Rectal smooth muscle tissue (tissue), 1 donor: ENCODE data around the gene UBR7.
"Not testable (repeated sequence)": the region's sequence is repeated elsewhere in the genome, so short reads cannot be mapped to it uniquely, and the experiment has no call there.

Experiments
- H3K27ac ChIP-seq: one replicate; pipeline ENCODE4 v1.7.0; 2013; ENCODE audit warnings: low read depth, low read length, inconsistent platforms
- H3K27me3 ChIP-seq: one replicate; pipeline ENCODE4 v1.7.0; 2013; ENCODE audit warnings: low read length; ENCODE audit not compliant: control insufficient read depth, insufficient read depth
- H3K36me3 ChIP-seq: one replicate; pipeline ENCODE4 v1.7.0; 2013; ENCODE audit warnings: low read length; ENCODE audit not compliant: control insufficient read depth, insufficient read depth
- H3K4me1 ChIP-seq: one replicate; pipeline ENCODE4 v1.7.0; 2013; ENCODE audit warnings: low read length; ENCODE audit not compliant: control insufficient read depth, insufficient read depth
- H3K4me3 ChIP-seq: one replicate; pipeline ENCODE4 v1.7.0; 2013; ENCODE audit warnings: low read length
- H3K9ac ChIP-seq: one replicate; pipeline ENCODE4 v1.7.0; 2013; ENCODE audit warnings: low read length

The UBR7 gene

GRCh38 chr14:93173943-93174395 is 33.1 kb upstream of the UBR7 start:
- Histone ChIP-seq H3K36me3 (no peaks in the 10 kb centered on the region), H3K4me3 (no peak overlapping the region), H3K9ac (no peak overlapping the region), H3K4me1 (no peaks in the 10 kb centered on the region), H3K27me3 (no peaks in the 10 kb centered on the region), H3K27ac (no peak overlapping the region)

DNA sequence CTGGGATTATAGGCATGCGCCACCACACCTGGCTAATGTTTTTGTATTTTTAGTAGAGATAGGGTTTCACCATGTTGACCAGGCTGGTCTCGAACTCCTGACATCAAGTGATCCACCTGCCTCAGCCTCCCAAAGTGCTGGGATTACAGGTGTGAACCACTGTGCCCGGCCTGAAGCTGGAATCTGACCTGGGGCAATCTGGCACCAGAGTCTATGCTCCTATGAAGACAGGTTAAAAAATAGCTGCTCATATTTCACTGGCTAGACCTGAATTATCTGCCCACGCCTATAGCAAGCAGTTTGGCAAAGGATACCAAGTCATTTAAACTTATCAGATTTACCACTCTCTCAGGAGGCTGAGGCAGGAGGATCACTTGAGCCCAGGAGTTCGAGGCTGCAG is 32.3 kb upstream of the UBR7 start:
- not testable (repeated sequence) for H3K4me3 ChIP-seq, H3K4me1 ChIP-seq, H3K36me3 ChIP-seq, H3K27me3 ChIP-seq, H3K27ac ChIP-seq, H3K9ac ChIP-seq

DNA sequence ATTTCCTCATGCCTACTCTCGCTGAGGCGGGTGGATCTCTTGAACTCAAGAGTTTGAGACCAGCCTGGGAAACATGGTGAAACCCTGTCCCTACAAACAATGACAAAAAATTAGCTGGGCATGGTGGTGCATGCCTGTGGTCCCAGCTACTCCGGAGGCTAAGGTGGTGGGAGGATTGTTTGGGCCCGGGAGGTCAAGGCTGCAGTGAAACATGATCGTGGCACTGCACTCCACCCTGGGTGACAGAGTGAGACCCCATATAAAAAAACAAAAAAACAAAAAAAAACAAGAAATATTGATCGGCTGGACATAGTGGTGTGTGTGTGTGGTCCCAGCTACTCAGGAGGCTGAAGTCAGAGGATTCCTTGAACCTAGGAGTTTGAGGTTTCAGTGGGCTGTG is 31.6 kb upstream of the UBR7 start:
- Histone ChIP-seq H3K4me1 (no peaks in the 10 kb centered on the region), H3K27me3 (no peaks in the 10 kb centered on the region), H3K9ac (no peak overlapping the region), H3K36me3 (no peaks in the 10 kb centered on the region), H3K4me3 (no peak overlapping the region), H3K27ac (no peak overlapping the region)

DNA sequence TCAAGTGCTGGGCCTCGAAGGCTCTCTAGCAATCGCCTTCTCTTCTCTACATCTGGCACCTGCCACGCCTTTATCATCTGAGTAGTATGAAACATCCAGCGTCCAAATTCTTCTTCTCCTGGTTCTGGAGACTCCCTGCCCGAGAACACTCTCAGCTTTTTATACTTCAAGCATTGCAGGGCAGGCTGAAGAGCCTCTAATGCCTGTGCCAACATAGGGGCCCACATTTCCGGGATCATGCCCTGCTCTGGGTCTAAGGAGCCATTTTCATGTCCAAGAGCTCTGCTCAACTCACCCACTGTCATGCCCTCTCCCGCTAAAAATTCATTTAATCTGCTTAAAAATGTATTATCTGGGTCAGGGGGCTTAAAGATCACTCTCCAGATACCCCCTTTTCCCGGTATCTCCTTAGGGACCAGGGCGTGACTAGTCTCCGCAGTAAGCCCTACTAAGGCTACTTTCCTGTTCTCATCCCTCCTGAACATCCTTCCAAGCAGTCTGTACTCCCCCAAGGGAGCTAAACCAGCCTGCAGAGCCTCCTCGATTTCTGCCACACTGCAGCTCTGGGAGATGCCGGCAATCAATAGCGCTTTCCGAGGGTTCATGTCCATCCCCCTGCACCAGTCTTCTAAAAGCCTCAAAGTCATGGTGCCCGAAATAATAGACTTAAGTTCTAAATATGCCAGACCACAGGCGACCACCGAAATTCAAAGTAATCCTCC is 23.3 kb upstream of the UBR7 start:
- peaks cover 6% of the 10 kb centered on the region for H3K36me3 ChIP-seq
- H3K4me1 ChIP-seq: peaks cover 12% of the 10 kb centered on the region
- peak overlapping the region; percentile 99 for H3K9ac ChIP-seq
- no peaks in the 10 kb centered on the region for H3K27me3 ChIP-seq
- H3K27ac ChIP-seq: peak overlapping the region; percentile 97
- H3K4me3 ChIP-seq: peak overlapping the region; percentile 95

DNA sequence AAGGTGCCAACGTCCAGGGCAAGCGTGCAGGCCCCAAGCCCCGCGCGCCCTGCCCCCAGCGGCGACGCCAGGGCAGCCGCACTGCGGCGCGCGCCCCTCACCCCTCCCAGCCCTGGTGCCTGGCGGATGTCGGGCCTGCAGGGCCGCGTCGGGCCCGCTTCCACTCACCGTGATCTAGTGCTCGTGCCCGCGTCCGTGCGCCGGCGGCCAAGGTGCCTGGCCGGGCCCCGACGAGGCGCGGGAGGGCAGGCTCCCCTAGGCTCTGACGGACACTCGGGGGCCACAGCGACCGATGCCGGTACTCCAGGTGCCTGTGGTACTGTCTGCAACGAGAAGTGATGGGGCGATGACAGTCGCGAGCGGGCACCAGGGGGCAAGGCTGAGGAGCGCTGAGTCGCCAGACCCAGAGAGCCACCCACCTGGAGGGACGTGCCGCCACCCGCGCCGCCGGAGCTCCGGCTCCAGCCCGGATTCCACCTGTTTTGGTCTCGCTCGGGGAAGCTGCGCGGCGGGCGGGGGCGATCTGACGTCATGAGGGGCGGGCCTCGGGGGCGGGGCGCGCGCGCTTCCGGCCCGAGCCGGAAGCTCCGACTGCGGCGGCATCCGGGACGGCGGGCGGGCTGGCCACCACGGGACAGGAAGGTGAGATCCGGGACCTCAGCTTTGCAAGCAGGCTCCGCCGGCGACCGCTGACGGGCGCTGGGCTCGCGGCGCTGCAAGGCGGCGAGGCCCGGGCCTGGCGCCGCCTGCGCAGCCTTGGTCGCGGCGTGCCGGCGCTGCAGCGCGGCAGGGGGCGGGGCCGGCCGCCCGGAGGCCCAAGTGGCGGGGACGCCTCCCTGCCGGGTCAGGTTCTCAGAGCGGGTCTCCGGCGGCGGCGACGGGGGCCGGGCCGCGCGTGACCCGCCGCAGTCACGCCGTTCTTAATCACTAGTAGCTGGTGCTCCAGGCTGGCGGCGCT is 22.4 kb upstream of the UBR7 start, which contains the start of the genes LYSET and MOAP1:
Gene LYSET (plus strand): TSS at position 927 of the 958 bp plus-strand sequence. CDS start 89 bp downstream, outside the sequence.
Gene MOAP1 (minus strand): TSS at position 507 of the 958 bp plus-strand sequence. CDS start 655 bp downstream, outside the sequence.
- H3K27ac ChIP-seq: peak within 1 kb of the TSS; percentile 97
- peak within 1 kb of the TSS; percentile 95 for H3K4me3 ChIP-seq
- H3K27me3 ChIP-seq: no peaks in the 10 kb centered on the region
- peaks cover 6% of the 10 kb centered on the region for H3K36me3 ChIP-seq
- H3K9ac ChIP-seq: peak within 1 kb of the TSS; percentile 99
- H3K4me1 ChIP-seq: peaks cover 12% of the 10 kb centered on the region

GRCh38 chr14:93185349-93185720 is 21.7 kb upstream of the UBR7 start:
- Histone ChIP-seq H3K27ac (peak overlapping the region; percentile 97), H3K9ac (peak overlapping the region; percentile 28), H3K4me1 (peaks cover 12% of the 10 kb centered on the region), H3K4me3 (peak overlapping the region; percentile 92), H3K36me3 (peaks cover 6% of the 10 kb centered on the region), H3K27me3 (no peaks in the 10 kb centered on the region)

DNA sequence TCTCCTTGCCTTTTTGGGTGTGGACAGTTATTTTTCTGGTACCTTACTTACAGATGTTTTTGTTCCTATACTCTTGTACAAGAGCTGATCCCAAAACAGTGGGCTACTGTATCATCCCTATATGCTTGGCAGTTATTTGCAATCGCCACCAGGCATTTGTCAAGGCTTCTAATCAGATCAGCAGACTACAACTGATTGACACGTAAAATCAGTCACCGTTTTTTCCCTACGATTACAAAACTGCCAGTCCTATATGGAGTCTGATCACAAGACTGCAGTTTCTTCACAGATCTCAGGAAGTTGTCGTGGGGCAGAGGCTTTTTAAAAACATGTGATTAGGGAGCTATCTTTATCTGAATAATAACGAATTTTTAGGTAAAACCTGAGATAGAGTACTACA is 20.6 kb upstream of the UBR7 start:
- no peak overlapping the region for H3K4me3 ChIP-seq
- peaks cover 12% of the 10 kb centered on the region for H3K4me1 ChIP-seq
- H3K27me3 ChIP-seq: no peaks in the 10 kb centered on the region
- H3K27ac ChIP-seq: no peak overlapping the region
- H3K36me3 ChIP-seq: peaks cover 6% of the 10 kb centered on the region
- H3K9ac ChIP-seq: no peak overlapping the region

- H3K9ac ChIP-seq: no peak overlapping the region
- H3K27me3 ChIP-seq: no peaks in the 10 kb centered on the region
- H3K4me3 ChIP-seq: no peak overlapping the region
- H3K27ac ChIP-seq: no peak overlapping the region
- H3K4me1 ChIP-seq: peaks cover 12% of the 10 kb centered on the region
- H3K36me3 ChIP-seq: peaks cover 4% of the 10 kb centered on the region
These were observed 20.1 kb upstream of the UBR7 start for GRCh38 chr14:93186956-93187355.

GRCh38 chr14:93195316-93195999 is 11.6 kb upstream of the UBR7 start:
- no peak overlapping the region for H3K27ac ChIP-seq

DNA sequence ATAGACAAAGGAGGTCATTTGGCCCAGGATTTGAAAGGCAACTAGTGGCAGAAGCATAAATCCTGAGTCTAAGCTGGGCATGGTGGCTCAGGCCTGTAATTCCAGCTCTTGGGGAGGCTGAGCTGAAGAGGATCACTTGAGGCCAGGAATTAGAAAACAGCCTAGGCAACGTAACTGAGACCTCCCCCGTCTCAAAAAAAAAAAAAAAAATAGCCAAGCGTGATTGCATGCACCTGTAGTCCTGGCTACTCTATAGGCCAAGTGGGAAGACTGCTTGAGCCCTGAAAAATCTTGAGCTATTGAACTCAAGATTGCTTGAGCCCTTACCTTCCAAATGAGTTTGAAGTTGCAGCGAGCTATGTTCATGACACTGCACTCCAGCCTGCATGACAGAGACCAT is 8.0 kb upstream of the UBR7 start:
- Histone ChIP-seq H3K27ac (no peak overlapping the region), H3K27me3 (no peaks in the 10 kb centered on the region), H3K4me3 (no peak overlapping the region), H3K36me3 (no peaks in the 10 kb centered on the region), H3K9ac (no peak overlapping the region), H3K4me1 (no peaks in the 10 kb centered on the region)

More at GRCh38 chr14:93195316-93195999, 11.6 kb upstream of the UBR7 start:
- Histone ChIP-seq H3K9ac (no peak overlapping the region), H3K27me3 (no peaks in the 10 kb centered on the region), H3K36me3 (no peaks in the 10 kb centered on the region), H3K4me1 (no peaks in the 10 kb centered on the region), H3K4me3 (no peak overlapping the region)

DNA sequence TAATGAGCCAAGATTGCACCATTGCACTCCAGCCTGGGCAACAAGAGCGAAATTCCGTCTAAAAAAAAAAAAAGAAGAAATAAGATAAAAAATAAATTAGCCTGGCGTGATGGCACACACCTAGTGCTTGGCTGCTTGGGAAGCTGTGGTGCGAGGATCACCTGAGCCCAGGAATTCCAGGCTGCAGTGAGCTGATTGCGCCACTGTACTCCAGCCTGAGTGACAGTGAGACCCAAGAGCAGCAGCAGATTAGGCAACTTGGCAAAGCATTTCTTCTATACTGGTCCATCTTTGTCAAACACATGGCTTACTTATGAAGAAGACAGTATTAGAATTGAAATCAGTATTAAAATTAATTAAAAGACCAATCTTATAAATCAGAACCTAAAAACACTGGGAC is 6.5 kb upstream of the UBR7 start:
- Histone ChIP-seq H3K27me3 (no peaks in the 10 kb centered on the region), H3K27ac (no peak overlapping the region), H3K36me3 (no peaks in the 10 kb centered on the region), H3K4me3 (no peak overlapping the region), H3K9ac (no peak overlapping the region), H3K4me1 (no peaks in the 10 kb centered on the region)

GRCh38 chr14:93201155-93201704 is 5.8 kb upstream of the UBR7 start:
- H3K9ac ChIP-seq: no peak overlapping the region
- peaks cover 2% of the 10 kb centered on the region for H3K4me1 ChIP-seq
- H3K4me3 ChIP-seq: no peak overlapping the region
- no peak overlapping the region for H3K27ac ChIP-seq
- no peaks in the 10 kb centered on the region for H3K36me3 ChIP-seq
- no peaks in the 10 kb centered on the region for H3K27me3 ChIP-seq
